Activated T-helper 17 cell treated with anti-CD3 and anti-CD28 coated beads, Interleukin-2, amount 50 U/mL, for 72 hours (primary cell): Measurements from ENCODE around the gene AIFM3. TPM values are rescaled to one million over a fixed set of nuclear protein-coding genes. Genes with fewer than 3 reads are reported as not detected.
"Not testable (repeated sequence)": the region's sequence is repeated elsewhere in the genome, so short reads cannot be mapped to it uniquely, and the experiment has no call there.

ENCODE experiments used
- ATAC-seq: fragments of 150-1000 bp; cut with Tn5 transposase; replicated peaks from 2 replicates; pipeline ENCODE4 v1.10.0; 2021; ENCODE audit warnings: mild to moderate bottlenecking, moderate library complexity
- H3K27ac Mint-ChIP-seq: one replicate; pipeline ENCODE4 v1.8.0; 2022; ENCODE audit warnings: mixed read lengths
- H3K27me3 Mint-ChIP-seq: one replicate; pipeline ENCODE4 v1.8.0; 2022; ENCODE audit warnings: mixed read lengths
- H3K36me3 Mint-ChIP-seq: one replicate; pipeline ENCODE4 v1.8.0; 2022; ENCODE audit warnings: low read depth, mild to moderate bottlenecking, mixed read lengths
- H3K4me1 Mint-ChIP-seq: one replicate; pipeline ENCODE4 v1.8.0; 2022; ENCODE audit warnings: mixed read lengths
- H3K4me3 Mint-ChIP-seq: one replicate; pipeline ENCODE4 v1.8.0; 2022; ENCODE audit warnings: mild to moderate bottlenecking, mixed read lengths
- H3K9me3 Mint-ChIP-seq: one replicate; pipeline ENCODE4 v1.8.0; 2022; ENCODE audit warnings: mixed read lengths
- total RNA-seq, 2 donors: library from RNA; stranded (reverse); gene quantifications; one replicate each; pipeline ENCODE4 v1.2.3, GENCODE V29; 2022

The AIFM3 gene
- total RNA-seq, 2 donors from 2014 or later = not detected

GRCh38 chr22:20937031-20937793 lies 29.8 kb upstream of the AIFM3 start:
- no peaks in the 10 kb centered on the region for H3K27me3 Mint-ChIP-seq
- H3K4me3 Mint-ChIP-seq = peak overlapping the region; percentile 70
- H3K9me3 Mint-ChIP-seq = no peaks in the 10 kb centered on the region
- H3K4me1 Mint-ChIP-seq = peaks cover 57% of the 10 kb centered on the region
- peak overlapping the region; percentile 65 for H3K27ac Mint-ChIP-seq
- peak; percentile 19 for ATAC-seq
- peaks cover 96% of the 10 kb centered on the region for H3K36me3 Mint-ChIP-seq

GRCh38 chr22:20937794-20938671 lies 29.0 kb upstream of the AIFM3 start:
- Mint-ChIP-seq H3K36me3 (peaks cover 96% of the 10 kb centered on the region), H3K4me1 (peaks cover 57% of the 10 kb centered on the region), H3K27me3 (no peaks in the 10 kb centered on the region), H3K9me3 (no peaks in the 10 kb centered on the region), H3K27ac (no peak overlapping the region), H3K4me3 (peak overlapping the region; percentile 70)
- ATAC-seq = no peak

- peaks cover 54% of the 10 kb centered on the region for H3K4me1 Mint-ChIP-seq
- ATAC-seq, H3K4me3 Mint-ChIP-seq, H3K27ac Mint-ChIP-seq, H3K9me3 Mint-ChIP-seq, H3K27me3 Mint-ChIP-seq: not testable (repeated sequence)
- H3K36me3 Mint-ChIP-seq = peaks cover 96% of the 10 kb centered on the region
Measured at GRCh38 chr22:20939457-20940185, 27.4 kb upstream of the AIFM3 start.

- Mint-ChIP-seq H3K27me3 (no peaks in the 10 kb centered on the region), H3K4me3 (no peak overlapping the region), H3K9me3 (no peaks in the 10 kb centered on the region), H3K4me1 (peaks cover 54% of the 10 kb centered on the region), H3K27ac (no peak overlapping the region), H3K36me3 (peaks cover 96% of the 10 kb centered on the region)
- ATAC-seq = no peak
Measured at GRCh38 chr22:20940186-20940651, 26.8 kb upstream of the AIFM3 start.

- Mint-ChIP-seq H3K4me3 (peak overlapping the region; percentile 6), H3K9me3 (no peaks in the 10 kb centered on the region), H3K36me3 (peaks cover 96% of the 10 kb centered on the region)
Measured at GRCh38 chr22:20940904-20941385, 26.1 kb upstream of the AIFM3 start.

GRCh38 chr22:20942203-20942902 lies 24.7 kb upstream of the AIFM3 start:
- H3K36me3 Mint-ChIP-seq = peaks cover 95% of the 10 kb centered on the region
- not testable (repeated sequence) for ATAC-seq, H3K27me3 Mint-ChIP-seq, H3K9me3 Mint-ChIP-seq, H3K27ac Mint-ChIP-seq, H3K4me3 Mint-ChIP-seq
- peaks cover 64% of the 10 kb centered on the region for H3K4me1 Mint-ChIP-seq

More at GRCh38 chr22:20940904-20941385, 26.1 kb upstream of the AIFM3 start:
- H3K4me1 Mint-ChIP-seq = peaks cover 61% of the 10 kb centered on the region
- H3K27ac Mint-ChIP-seq = no peak overlapping the region
- H3K27me3 Mint-ChIP-seq = no peaks in the 10 kb centered on the region
- ATAC-seq = no peak

- Mint-ChIP-seq H3K4me1 (peaks cover 58% of the 10 kb centered on the region), H3K4me3 (no peak overlapping the region), H3K9me3 (no peaks in the 10 kb centered on the region), H3K36me3 (peaks cover 94% of the 10 kb centered on the region), H3K27me3 (no peaks in the 10 kb centered on the region), H3K27ac (no peak overlapping the region)
- no peak for ATAC-seq
Measured at GRCh38 chr22:20943104-20943933, 23.7 kb upstream of the AIFM3 start.

GRCh38 chr22:20944042-20944441 lies 23.0 kb upstream of the AIFM3 start:
- no peaks in the 10 kb centered on the region for H3K9me3 Mint-ChIP-seq

GRCh38 chr22:20945578-20945934 lies 21.5 kb upstream of the AIFM3 start:
- Mint-ChIP-seq H3K4me1 (peaks cover 40% of the 10 kb centered on the region), H3K27me3 (no peaks in the 10 kb centered on the region), H3K9me3 (no peaks in the 10 kb centered on the region), H3K36me3 (peaks cover 94% of the 10 kb centered on the region), H3K4me3 (no peak overlapping the region), H3K27ac (no peak overlapping the region)
- no peak for ATAC-seq

More at GRCh38 chr22:20944042-20944441, 23.0 kb upstream of the AIFM3 start:
- no peak overlapping the region for H3K27ac Mint-ChIP-seq
- no peaks in the 10 kb centered on the region for H3K27me3 Mint-ChIP-seq
- ATAC-seq = no peak
- H3K4me3 Mint-ChIP-seq = no peak overlapping the region
- H3K36me3 Mint-ChIP-seq = peaks cover 94% of the 10 kb centered on the region
- H3K4me1 Mint-ChIP-seq = peaks cover 52% of the 10 kb centered on the region

GRCh38 chr22:20946080-20946986 lies 20.7 kb upstream of the AIFM3 start:
- H3K27ac Mint-ChIP-seq = no peak overlapping the region
- peaks cover 34% of the 10 kb centered on the region for H3K4me1 Mint-ChIP-seq
- H3K4me3 Mint-ChIP-seq = no peak overlapping the region
- H3K36me3 Mint-ChIP-seq = peaks cover 96% of the 10 kb centered on the region
- H3K9me3 Mint-ChIP-seq = no peaks in the 10 kb centered on the region
- no peak for ATAC-seq
- H3K27me3 Mint-ChIP-seq = no peaks in the 10 kb centered on the region

GRCh38 chr22:20946991-20947390 lies 20.1 kb upstream of the AIFM3 start:
- Mint-ChIP-seq H3K36me3 (peaks cover 98% of the 10 kb centered on the region), H3K27ac (no peak overlapping the region), H3K27me3 (no peaks in the 10 kb centered on the region), H3K4me3 (no peak overlapping the region), H3K9me3 (no peaks in the 10 kb centered on the region), H3K4me1 (peaks cover 30% of the 10 kb centered on the region)
- no peak for ATAC-seq

- no peaks in the 10 kb centered on the region for H3K9me3 Mint-ChIP-seq
- ATAC-seq = no peak
- peaks cover 21% of the 10 kb centered on the region for H3K4me1 Mint-ChIP-seq
- peaks cover 98% of the 10 kb centered on the region for H3K36me3 Mint-ChIP-seq
- no peaks in the 10 kb centered on the region for H3K27me3 Mint-ChIP-seq
- no peak overlapping the region for H3K27ac Mint-ChIP-seq
- H3K4me3 Mint-ChIP-seq = no peak overlapping the region
Measured at GRCh38 chr22:20948450-20948849, 18.6 kb upstream of the AIFM3 start.
